Common myeloid progenitor, CD34-positive (primary cell): ENCODE data around the gene MYO3B.
A peak's percentile ranks its signal among the peaks of the same experiment; 100 is the strongest.

Source experiments
- CTCF ChIA-PET: fragments of 350-600 bp; sonication (Branson Sonifier 250); formaldehyde crosslinking; loops from one replicate; lab custom pipeline; 2021; ENCODE audit warnings: antibody characterized with exemption; lab: Charles Lee
- POLR2A ChIA-PET: fragments of 350-600 bp; sonication (Branson Sonifier 250); formaldehyde crosslinking; loops from one replicate; lab custom pipeline; 2021; ENCODE audit warnings: antibody characterized with exemption; lab: Charles Lee
- DNase-seq, 3 donors: peaks; one replicate each; pipeline versions ENCODE4 v3.0.0 to v3.0.0-alpha.2; 2013
- H3K27ac ChIP-seq, 2 experiments: 1 replicate in 1 of 2; 2 replicates in 1 of 2; pipeline ENCODE4 v1.7.0; 2013; ENCODE audit warnings: inconsistent platforms in 2 of 2, low read length in 2 of 2, mild to moderate bottlenecking in 2 of 2, low read depth in 1 of 2, moderate library complexity in 1 of 2; ENCODE audit not compliant: severe bottlenecking in 2 of 2, insufficient read depth in 1 of 2, poor library complexity in 1 of 2
- H3K27me3 ChIP-seq, 5 experiments: replicated peaks in 2 of 5; 1 replicate in 3 of 5; 2 replicates in 2 of 5; pipeline versions ENCODE4 v1.6.1 to v1.7.0; 2013; ENCODE audit warnings: low read length in 4 of 5, mild to moderate bottlenecking in 2 of 5, moderate library complexity in 2 of 5, inconsistent platforms in 1 of 5; ENCODE audit not compliant: insufficient read depth in 5 of 5, control insufficient read depth in 4 of 5
- H3K36me3 ChIP-seq, 4 experiments: 1 replicate in 2 of 4; 2 replicates in 2 of 4; pipeline versions ENCODE4 v1.6.1 to v1.7.0; 2013; ENCODE audit warnings: low read length in 3 of 4, control low read depth in 1 of 4, mild to moderate bottlenecking in 1 of 4; ENCODE audit not compliant: control insufficient read depth in 4 of 4, insufficient read depth in 4 of 4
- H3K4me1 ChIP-seq, 4 experiments: 1 replicate in 3 of 4; 2 replicates in 1 of 4; pipeline versions ENCODE4 v1.6.1 to v1.7.1; 2013; ENCODE audit warnings: low read length in 3 of 4, mild to moderate bottlenecking in 3 of 4, control low read depth in 1 of 4, inconsistent platforms in 1 of 4, moderate library complexity in 1 of 4; ENCODE audit not compliant: control insufficient read depth in 4 of 4, insufficient read depth in 4 of 4; ENCODE audit errors: control extremely low read depth in 1 of 4
- H3K4me3 ChIP-seq, 7 experiments: 1 replicate in 4 of 7; 2 replicates in 3 of 7; pipeline versions ENCODE4 v1.5.1 to v1.7.0; 2013; ENCODE audit warnings: mild to moderate bottlenecking in 7 of 7, low read length in 6 of 7, moderate library complexity in 6 of 7, inconsistent platforms in 2 of 7, low read depth in 2 of 7, control low read depth in 1 of 7; ENCODE audit not compliant: insufficient read depth in 4 of 7, control insufficient read depth in 1 of 7; ENCODE audit errors: extremely low read depth in 1 of 7
- H3K9me3 ChIP-seq, 5 experiments: 1 replicate in 4 of 5; 2 replicates in 1 of 5; pipeline versions ENCODE4 v1.6.1 to v1.7.1; 2013; ENCODE audit warnings: low read length in 4 of 5, mild to moderate bottlenecking in 2 of 5, inconsistent platforms in 1 of 5, low read depth in 1 of 5, moderate library complexity in 1 of 5; ENCODE audit not compliant: control insufficient read depth in 4 of 5, insufficient read depth in 2 of 5; ENCODE audit errors: control extremely low read depth in 1 of 5
- WGBS: methylation state at CpG from one replicate; pipeline ENCODE4 v1.1.5; 2013; ENCODE audit not compliant: insufficient coverage; 5-methylcytosine and 5-hydroxymethylcytosine counted together

The MYO3B gene

GRCh38 chr2:170396799-170397459 is 219.0 kb downstream of the MYO3B start:
- ChIA-PET POLR2A (no interaction called here), CTCF (interaction anchor here (0.8 to 4.6 kb wide), 10 partner anchors 12 to 419 kb away, joined by 3 to 30 read pairs (median 5); no protein-coding TSS in a partner anchor)
- no peaks in the 10 kb centered on the region for H3K36me3 ChIP-seq
- no peak overlapping the region for H3K27ac ChIP-seq
- DNase-seq: peak; percentile 22 to 58 (median 41)
- H3K9me3 ChIP-seq: no peaks in the 10 kb centered on the region
- H3K4me1 ChIP-seq: peaks cover 0 to 23% (median 3%) of the 10 kb centered on the region in 4 experiments
- H3K4me3 ChIP-seq: no peak overlapping the region
- H3K27me3 ChIP-seq: no peaks in the 10 kb centered on the region
- 33% methylated on average over 2 of the region's 5 CpGs for WGBS

DNA sequence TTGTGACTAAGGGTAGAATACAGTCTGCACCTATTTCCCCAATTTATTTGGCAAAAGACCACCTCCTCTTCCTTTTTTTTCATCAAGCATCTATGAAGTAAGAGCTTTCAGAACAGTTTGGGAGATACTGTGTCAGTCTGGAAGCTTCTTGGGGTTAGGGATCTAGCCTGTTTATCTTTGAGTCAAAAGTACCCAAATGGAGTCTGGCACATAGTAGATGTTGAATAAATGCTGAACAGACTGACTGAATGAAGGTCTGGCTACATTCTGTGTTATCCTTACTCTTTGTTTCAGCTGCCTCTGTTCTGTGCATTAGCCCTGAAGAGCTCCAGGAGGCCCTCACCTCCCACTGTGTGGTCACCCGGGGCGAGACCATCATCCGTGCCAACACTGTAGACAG is 223.2 kb downstream of the MYO3B start:
- peaks cover 0 to 8% (median 0%) of the 10 kb centered on the region in 4 experiments for H3K4me1 ChIP-seq
- no peaks in the 10 kb centered on the region for H3K36me3 ChIP-seq
- no peak overlapping the region for H3K4me3 ChIP-seq
- CTCF ChIA-PET: interaction anchor here (0.7 to 1.0 kb wide), 2 partner anchors 9 to 174 kb away, joined by 3 read pairs; no protein-coding TSS in a partner anchor
- H3K9me3 ChIP-seq: no peaks in the 10 kb centered on the region
- H3K27ac ChIP-seq: no peak overlapping the region
- 97% methylated on average over 3 of the region's 3 CpGs for WGBS
- POLR2A ChIA-PET: no interaction called here
- no peak for DNase-seq
- peaks cover 0 to 2% (median 0%) of the 10 kb centered on the region in 5 experiments for H3K27me3 ChIP-seq

DNA sequence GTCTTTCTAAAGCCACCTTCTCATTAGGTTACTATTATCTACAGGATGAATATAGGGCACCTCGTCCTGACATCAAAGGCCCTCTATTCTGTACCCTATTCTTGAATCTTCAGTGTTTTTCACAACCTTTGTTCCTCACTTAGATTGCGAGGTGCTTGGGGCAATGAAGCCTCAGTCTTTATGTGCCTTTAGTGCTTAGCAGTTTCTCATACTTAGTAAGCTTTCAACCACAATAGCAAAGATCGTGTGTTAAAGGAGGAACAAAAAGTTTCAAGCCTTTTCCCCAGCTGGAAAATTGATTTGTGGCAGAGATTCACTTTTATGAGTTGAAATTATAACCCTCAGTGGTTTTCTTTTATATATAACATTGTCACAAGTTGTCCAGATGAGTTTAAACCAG is 226.9 kb downstream of the MYO3B start:
- 71% methylated on average over 2 of the region's 3 CpGs for WGBS
- H3K4me1 ChIP-seq: peaks cover 0 to 10% (median 4%) of the 10 kb centered on the region in 4 experiments
- POLR2A ChIA-PET: no interaction called here
- H3K9me3 ChIP-seq: no peaks in the 10 kb centered on the region
- no peak overlapping the region for H3K27ac ChIP-seq
- H3K36me3 ChIP-seq: no peaks in the 10 kb centered on the region
- DNase-seq: no peak
- CTCF ChIA-PET: interaction anchor here (1.2 kb wide), 1 partner anchor 12 kb away, joined by 3 read pairs; no protein-coding TSS in a partner anchor
- H3K4me3 ChIP-seq: no peak overlapping the region
- peaks cover 0 to 2% (median 0%) of the 10 kb centered on the region in 5 experiments for H3K27me3 ChIP-seq

GRCh38 chr2:170405326-170405725 is 227.4 kb downstream of the MYO3B start:
- POLR2A ChIA-PET: no interaction called here
- Histone ChIP-seq H3K36me3 (no peaks in the 10 kb centered on the region), H3K9me3 (no peaks in the 10 kb centered on the region), H3K27me3 (peaks cover 0 to 2% (median 0%) of the 10 kb centered on the region in 5 experiments), H3K4me3 (no peak overlapping the region), H3K27ac (no peak overlapping the region), H3K4me1 (peaks cover 0 to 10% (median 4%) of the 10 kb centered on the region in 4 experiments)
- DNase-seq: peak in 1 of 3 donors; percentile 6
- WGBS: no CpG with 5 or more reads among the region's 2 CpGs
- CTCF ChIA-PET: interaction anchor here (1.2 kb wide), 1 partner anchor 12 kb away, joined by 3 read pairs; no protein-coding TSS in a partner anchor

- peak overlapping the region in 1 of 7 experiments; percentile 64 for H3K4me3 ChIP-seq
- DNase-seq: peak in 2 of 3 donors; percentile 6 to 7
- H3K36me3 ChIP-seq: no peaks in the 10 kb centered on the region
- peaks cover 0 to 3% (median 0%) of the 10 kb centered on the region in 5 experiments for H3K27me3 ChIP-seq
- CTCF ChIA-PET: interaction anchor here (0.6 to 5.2 kb wide), 15 partner anchors 9 to 1150 kb away, joined by 3 to 30 read pairs (median 3); no protein-coding TSS in a partner anchor
- WGBS: 0% methylated on average over 3 of the region's 6 CpGs
- H3K27ac ChIP-seq: no peak overlapping the region
- POLR2A ChIA-PET: interaction anchor here (0.7 kb wide), 1 partner anchor 344 kb away, joined by 3 read pairs; no protein-coding TSS in a partner anchor
- peaks cover 0 to 10% (median 4%) of the 10 kb centered on the region in 4 experiments for H3K4me1 ChIP-seq
- H3K9me3 ChIP-seq: no peaks in the 10 kb centered on the region
Measured at GRCh38 chr2:170408461-170409163, 230.7 kb downstream of the MYO3B start.

GRCh38 chr2:170409164-170409535 is 231.2 kb downstream of the MYO3B start:
- peaks cover 0 to 3% (median 0%) of the 10 kb centered on the region in 5 experiments for H3K27me3 ChIP-seq
- H3K36me3 ChIP-seq: no peaks in the 10 kb centered on the region
- peak overlapping the region in 3 of 7 experiments; percentile 40 to 66 (median 64) for H3K4me3 ChIP-seq
- H3K9me3 ChIP-seq: no peaks in the 10 kb centered on the region
- peak; percentile 77 to 83 (median 80) for DNase-seq
- ChIA-PET CTCF (interaction anchor here (0.7 to 5.2 kb wide), 15 partner anchors 9 to 403 kb away, joined by 3 to 30 read pairs (median 4); no protein-coding TSS in a partner anchor), POLR2A (interaction anchor here (0.7 kb wide), 1 partner anchor 344 kb away, joined by 3 read pairs; no protein-coding TSS in a partner anchor)
- peaks cover 0 to 10% (median 4%) of the 10 kb centered on the region in 4 experiments for H3K4me1 ChIP-seq
- WGBS: 0% methylated on average over 8 of the region's 9 CpGs
- H3K27ac ChIP-seq: no peak overlapping the region
